ENCODE results near the gene YTHDC1.

GRCh38 chr4:68316193-68316969 lies 33.5 kb downstream of the YTHDC1 start:
- TF ChIP-seq CTCF (IDR thresholded peaks at IDR 0.05): no peak
- TF ChIP-seq POLR2AphosphoS5 (IDR thresholded peaks at IDR 0.05): no peak
- no peak for TF ChIP-seq POLR2A (IDR thresholded peaks at IDR 0.05)
